ENCODE results near the gene PTPRA.

Gene PTPRA

DNA sequence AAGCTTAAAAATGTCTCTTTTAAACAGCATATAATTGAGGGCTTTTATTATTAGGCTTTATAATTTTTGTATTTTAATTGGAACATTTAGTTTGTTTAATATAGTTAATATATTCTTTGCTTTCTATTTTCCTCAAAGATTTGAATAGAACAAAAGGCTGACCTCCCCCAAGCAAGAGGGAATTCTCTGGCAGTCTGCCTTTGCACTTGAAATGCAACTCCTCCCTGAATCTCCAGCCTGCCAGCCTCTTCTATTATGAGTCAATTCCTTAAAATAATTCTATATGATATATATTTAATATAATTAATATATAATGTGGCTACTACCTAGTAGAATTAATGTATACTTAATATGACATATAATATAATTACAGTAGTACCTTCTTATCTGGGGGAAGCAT is 69.2 kb downstream of the PTPRA start:
- FAIRE-seq: no peak

DNA sequence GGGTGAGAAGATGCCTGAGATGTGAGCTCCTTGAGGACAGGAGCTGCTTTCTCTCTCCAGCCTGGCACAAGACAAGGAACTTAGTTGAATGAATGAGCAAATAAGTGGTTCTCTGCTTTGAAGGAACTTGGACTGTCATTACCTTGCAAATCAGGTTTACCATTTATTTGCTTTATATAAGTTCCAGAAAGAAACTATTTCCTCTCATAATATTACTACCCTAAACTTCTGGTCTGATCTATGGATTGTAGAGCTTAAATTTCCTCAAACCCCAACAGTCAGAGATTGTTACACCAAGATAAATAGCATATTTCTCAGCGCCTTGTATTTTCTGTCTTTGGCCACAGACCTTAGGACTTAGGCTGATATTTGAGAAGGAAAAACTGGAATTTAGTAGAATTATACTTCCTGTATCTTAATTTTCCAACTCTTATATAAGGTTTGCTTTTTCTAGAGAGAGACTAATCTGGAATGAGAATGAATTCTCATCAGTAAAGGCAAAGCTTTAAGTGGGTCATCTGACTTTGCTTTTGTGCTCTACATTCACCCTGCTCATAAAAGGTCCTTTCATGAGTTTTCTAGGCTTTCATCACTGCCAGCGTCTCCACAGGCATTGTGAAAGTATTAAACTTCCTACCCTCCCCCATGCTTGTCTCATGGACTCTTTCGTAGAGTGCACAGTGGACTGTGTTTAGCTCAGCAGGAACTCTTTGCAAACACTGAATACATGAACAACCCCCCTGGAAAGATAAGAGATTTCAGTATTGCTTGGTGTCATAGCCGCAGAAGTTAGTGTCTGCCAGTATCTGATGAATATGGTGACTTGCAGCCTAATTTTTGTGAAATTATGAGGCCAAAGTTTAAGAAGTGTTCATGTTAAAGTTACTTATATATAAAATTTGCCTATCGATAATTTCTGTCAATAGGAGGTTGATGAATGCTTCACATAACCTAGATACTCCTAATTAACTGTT is 74.0 kb downstream of the PTPRA start:
- no peak for FAIRE-seq

DNA sequence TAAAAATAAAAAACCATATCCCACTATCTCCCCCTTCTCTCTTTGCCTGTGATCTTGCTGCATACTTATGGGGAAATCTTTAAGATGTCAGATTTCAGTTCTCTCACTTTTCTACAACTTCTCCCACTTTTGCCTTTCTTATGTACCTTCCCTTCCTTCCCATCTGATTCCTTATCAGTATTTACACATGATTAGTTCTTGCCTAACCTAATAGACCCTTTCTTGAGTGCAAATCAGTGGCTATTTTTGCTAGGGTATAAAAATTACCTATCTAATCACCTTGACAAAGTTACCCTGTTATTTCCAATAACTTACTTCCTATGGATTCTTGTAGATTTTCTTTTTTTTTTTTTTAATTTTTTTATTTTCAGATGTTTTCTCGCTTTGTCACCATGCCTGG is 75.7 kb downstream of the PTPRA start:
- no peak for FAIRE-seq

DNA sequence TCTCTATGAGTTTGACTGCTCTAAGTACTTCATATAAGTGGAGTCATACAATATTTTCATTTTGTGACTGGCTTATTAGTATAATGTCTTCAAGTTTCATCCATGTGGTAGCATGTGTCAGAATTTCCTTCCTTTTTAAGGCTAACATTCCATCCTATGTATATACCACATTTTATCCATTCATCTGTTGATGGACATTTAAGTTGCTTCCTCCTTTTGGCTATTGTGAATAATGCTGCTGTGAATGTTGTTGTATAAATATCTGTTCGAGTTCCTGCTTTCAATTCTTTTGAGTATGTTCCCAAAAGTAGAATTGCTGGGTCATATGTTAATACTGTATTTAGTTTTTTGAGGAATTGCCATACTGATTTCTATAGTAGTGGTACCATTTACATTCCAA is 79.5 kb downstream of the PTPRA start:
- FAIRE-seq: no peak

DNA sequence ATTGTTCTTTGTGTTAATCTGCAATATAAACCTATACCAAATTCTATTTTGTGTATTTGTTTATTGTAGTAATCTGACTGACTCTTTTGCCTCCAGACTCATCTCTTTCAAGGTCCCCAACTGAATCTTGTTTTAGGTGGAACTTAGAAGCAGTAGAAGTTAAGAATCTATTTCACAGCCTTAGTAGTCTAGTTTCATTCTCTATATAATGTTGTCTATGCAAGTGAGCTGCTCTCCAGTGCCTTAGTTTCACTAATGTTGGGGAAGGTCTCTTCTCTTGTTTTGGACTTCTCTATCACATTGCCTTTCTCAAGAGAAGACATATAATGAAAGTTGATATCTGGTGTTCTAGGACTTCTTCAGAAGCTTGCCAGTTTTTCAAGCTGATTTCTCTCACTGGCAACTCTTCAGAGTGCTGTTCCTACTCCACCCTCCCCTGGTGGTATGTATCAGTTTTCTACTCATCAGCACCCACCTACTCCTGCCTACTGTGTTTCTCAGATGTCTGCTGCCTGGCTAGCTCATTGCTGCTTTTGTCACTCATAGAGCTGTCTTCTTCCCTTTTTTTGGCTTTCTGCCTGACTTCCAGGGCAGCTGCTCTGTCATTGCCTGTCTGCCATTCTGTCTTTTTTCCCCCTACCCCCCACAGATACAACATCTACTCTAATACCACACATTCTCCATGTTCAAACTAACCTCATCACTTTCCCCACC is 82.1 kb downstream of the PTPRA start:
- no peak for FAIRE-seq

DNA sequence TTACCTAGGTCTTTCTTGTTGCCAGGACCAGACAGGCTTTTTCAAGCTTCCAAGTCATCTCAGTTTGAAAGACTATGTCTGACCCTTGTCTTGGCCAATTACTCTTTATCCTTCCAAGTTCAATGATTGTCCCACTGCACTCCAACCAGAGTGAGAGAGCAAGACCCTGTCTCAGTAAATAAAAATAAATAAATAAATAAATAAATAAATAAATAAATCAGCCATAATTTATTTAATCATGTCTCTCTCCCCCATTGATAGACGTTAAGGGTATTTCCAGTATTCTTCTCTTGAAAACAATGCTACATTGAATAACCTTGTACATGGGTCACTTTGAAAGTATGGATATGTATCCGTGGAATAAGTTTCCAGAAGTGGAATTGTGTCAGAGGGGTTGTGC is 83.2 kb downstream of the PTPRA start:
- FAIRE-seq: no peak

DNA sequence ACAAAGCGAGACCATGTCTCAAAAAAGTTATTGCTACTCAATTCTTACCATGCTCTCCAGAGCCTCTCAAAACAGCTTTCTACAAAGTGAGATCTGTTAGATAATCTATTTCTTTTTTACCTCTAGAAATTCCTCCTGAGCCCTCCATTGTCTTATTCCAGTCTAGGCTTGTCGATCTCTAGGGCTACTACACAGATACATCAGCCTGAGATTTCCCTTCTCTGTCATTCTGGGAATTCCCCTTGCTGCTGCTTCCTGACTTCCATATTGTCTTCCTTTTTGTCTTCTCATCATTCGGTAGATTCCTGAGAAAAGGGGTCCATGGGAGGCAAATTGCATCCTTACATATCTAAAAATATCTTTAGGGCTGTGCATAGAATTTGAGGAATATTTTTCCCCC is 94.6 kb downstream of the PTPRA start:
- FAIRE-seq: no peak

DNA sequence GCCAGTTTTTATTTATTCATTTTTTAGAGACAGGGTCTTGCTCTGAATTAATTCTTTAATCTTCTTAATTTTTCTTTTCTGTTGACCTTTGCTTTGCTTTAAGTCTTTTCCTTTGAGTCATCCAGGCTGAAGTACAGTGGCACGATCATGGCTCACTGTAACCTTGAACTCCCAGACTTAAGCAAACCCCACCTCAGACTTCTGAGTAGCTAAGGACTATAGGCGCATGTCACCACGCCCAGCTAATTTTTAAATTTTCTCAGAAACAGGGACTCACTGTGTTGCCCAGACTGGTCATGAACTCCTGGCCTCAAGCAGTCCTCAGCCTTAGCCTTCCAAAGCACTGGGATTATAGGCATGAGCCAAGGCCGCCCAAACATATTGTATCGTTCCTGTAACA is 98.8 kb downstream of the PTPRA start:
- FAIRE-seq: no peak

DNA sequence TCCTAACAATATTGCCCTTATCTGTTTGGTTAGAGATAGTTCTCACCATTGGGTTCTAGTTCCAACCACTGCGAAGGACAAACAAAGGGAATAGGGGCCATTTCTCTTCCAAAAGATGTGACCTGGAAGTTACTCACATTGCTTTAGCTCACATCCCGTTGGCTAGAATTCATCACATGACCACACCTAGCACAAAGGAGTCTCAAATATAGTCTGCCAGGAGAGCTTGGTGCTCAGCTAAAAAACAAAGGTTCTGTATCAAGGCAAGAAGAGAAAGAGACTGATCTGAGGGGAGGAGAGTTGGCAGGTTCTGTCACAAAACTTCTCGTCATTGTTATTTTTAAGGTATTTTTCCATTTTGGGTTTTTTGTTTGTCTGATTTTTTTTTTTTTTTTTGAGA is 100.3 kb downstream of the PTPRA start:
- no peak for FAIRE-seq

DNA sequence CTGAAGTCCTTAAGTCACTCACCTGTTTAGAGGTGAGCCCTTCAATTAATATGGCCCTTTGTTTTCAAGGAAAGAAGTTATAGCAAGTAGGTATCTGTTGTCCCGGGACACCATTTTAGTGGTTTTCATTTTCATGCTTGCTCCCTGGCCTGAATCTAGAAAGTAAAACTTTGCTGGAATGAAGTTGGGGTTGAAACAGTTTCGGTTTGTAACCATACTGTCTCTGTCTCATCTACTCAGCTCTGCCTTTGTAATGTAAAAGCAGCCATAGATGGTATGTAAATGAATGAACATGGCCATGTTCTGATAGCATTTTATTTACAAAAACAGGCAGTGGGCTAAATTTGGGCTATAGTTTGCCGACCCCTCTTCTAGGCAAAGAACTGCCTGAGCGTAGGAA is 105.2 kb downstream of the PTPRA start:
- FAIRE-seq: no peak

DNA sequence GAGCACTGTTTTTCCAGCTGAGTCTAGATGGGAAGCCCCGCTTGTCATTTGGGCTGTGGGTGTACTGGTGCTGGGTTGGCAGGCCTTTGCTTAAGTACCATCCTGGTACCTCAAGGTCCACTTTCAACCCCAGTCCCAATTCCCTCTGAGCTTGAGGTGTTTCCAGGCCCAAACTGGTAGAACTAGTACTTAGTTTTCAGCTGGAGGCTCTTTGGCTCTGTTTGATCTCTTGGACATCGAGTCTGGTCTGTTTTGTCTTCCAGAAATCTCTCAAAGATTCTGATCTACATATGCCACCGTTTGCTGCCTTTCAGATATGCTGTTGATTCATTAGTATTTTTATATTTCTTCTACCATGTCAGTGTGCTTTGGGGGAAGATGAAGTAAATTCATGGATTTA is 108.4 kb downstream of the PTPRA start:
- no peak for FAIRE-seq

DNA sequence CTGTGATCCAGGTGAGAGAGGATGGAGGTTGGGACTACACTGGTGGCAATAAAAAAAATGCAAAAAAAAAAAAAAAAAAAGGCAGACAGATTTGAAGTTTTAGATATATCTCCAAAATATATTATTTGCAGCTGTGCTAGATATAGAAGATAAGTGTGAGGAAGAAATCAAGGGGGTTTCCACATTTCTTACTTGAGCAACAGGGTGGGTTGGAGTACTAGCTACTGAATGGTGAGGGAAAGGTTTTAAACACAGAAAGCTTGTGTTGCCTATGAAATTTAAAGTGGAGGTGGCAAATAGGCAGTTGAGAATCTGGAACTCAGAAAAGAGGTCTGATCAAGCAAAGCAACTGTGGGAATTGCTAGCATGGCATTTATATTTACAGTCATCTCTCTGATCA is 110.2 kb downstream of the PTPRA start:
- no peak for FAIRE-seq

DNA sequence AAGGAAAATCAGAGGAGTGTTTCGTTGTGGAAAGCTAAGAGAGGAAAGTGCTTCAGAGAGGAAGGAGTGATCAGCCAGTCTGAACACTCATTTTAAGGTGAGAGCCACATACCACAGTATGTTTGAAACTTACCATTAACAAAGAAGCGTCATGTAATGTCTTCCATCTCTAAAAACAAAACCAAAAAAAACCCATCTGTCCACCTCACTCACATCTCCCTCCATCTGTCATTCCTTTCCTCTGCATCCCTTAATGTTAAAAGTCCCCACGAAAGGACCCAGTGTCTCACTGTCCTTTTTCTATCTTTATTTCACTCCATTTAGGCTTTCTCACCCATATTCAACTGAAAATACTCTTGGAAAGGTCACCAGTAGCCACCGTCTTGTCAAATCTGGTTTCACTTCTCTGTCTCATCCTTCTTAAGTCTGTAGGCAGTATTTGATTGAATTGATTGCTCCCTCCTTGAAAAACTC is 110.8 kb downstream of the PTPRA start:
- FAIRE-seq: no peak

DNA sequence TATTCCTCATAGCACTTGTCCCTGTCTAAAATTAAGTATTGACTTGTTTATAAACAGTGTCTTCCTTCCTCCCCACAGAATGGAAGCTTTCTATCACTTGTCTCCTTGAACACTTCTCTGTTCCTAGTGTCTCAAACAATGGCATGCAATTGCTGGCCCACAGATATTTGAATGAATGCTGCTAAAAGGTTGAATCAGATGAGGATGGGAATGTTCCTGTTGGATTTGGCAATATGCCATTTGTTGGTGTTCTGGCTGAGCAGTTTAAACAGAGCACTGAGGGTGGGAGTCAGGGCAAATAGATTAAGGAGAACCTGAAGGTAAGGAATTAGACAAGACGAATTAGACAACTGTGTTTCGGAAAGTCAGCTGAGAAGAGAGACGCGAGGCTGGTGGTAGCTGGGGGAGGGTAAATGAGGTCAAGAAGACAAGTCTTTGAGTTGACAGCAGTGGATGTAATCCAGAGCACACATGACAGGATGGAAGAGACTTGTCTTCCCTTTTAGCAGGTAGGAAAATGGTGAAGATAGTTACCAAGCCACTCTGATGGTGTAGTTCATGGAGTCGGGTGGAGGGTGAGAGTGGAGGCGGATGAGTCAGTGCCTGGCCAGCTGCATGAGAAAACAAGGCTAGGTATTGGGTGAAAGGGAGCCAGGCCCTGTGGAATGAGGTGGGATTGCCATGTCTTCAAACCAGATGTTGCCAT is 111.8 kb downstream of the PTPRA start:
- no peak for FAIRE-seq

DNA sequence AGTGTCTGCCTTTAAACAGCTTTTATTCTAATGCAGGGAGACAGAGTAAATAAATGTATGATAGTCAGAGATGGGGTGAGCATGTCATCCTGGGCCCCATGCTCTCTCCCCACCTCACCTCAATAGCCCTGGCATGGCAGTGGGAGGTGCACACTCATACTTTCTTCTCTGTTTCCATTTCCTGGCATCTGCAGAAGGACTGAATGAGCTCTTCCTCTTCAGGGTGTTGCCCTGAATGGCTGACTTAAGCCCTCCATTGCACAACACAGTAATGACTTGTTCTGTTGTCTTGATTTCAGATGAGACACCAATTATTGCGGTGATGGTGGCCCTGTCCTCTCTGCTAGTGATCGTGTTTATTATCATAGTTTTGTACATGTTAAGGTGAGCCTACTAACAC is 113.2 kb downstream of the PTPRA start:
- no peak for FAIRE-seq

DNA sequence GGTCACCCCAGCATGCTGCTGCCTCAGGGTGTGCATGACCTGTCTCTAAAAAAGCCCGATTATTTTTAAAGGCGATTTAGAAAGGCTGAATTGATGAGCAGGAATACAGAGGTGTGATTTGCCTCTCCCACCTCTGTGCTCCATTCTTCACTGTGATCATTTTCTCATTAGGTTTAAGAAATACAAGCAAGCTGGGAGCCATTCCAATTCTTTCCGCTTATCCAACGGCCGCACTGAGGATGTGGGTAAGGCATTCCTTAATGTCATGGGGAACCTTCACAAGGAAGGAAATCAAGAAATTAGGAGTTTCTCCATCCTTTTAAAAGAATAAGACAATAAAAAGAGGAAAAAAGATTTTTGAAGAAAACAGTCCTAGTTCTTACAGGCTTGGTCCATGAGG is 114.6 kb downstream of the PTPRA start:
- FAIRE-seq: no peak

DNA sequence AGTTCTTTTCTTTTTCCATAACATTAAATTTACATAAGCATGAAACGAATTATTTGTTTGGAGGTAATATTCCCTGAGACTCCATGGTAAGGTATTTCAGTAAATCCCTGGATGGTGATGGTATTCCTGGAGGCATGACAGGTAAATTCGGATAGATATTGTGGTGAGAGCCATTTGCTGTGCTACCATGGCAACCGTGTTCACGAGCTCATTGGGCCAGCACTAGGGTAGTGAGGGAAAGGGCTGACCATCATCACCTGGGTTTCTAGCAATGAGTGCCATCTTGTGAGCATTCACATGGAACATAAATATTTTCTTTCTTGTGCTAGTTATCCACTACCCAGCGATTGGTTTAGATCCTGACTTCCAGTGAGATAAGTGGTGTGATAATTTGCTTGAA is 118.3 kb downstream of the PTPRA start:
- no peak for FAIRE-seq

DNA sequence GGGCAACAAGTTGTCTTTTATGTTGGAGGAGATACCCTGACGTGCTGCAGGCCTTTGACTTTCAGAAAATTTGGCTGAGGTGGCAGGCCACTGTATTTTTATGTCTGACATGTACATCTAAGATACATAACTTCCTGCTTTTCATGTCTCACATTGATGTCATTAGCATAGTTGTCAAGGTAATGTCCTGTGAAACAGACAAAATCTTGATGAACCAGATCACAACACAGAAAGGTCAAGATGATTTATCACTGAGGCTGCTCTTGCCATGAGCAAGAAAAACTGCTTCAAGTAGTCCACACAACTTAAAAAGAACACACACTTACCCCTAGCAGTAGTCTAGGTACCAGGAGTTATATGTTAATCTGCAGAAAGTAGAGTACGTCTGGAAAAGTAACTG is 120.0 kb downstream of the PTPRA start:
- FAIRE-seq: no peak

DNA sequence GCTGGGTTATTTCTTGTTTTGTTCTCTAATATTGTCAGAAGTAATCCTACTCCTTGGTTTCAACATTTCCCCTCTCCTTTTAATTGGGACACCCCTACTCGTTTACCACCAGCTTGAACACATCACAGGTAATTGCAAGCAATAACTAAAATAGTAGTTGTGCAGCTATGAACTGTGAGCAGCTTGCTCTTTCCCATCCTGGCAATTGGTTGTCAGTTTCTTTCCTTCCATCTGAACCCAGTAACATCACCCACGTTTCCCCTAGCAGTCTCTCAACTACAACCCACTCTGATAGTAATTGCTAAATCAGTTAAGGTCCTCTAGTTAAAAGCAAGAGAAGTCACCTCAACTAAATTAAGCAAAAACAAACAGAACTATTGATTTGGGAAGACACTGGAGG is 122.5 kb downstream of the PTPRA start:
- FAIRE-seq: no peak

DNA sequence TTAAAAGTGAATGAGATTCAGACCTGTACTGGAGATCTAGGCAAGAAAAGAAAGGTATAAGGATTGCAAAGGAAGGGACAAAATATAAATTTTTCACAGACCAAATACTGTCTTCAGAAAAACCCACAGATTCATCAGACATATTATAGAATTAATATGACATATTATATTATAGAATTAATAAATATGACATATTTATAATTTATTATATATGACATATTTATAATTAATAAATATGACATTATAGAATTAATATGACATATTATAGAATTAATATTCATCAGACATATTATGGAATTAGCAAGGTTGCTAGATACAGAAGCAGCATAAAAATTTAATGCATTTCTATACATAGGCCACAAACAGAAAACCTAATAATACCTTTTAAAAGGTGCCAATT is 125.4 kb downstream of the PTPRA start:
- no peak for FAIRE-seq

DNA sequence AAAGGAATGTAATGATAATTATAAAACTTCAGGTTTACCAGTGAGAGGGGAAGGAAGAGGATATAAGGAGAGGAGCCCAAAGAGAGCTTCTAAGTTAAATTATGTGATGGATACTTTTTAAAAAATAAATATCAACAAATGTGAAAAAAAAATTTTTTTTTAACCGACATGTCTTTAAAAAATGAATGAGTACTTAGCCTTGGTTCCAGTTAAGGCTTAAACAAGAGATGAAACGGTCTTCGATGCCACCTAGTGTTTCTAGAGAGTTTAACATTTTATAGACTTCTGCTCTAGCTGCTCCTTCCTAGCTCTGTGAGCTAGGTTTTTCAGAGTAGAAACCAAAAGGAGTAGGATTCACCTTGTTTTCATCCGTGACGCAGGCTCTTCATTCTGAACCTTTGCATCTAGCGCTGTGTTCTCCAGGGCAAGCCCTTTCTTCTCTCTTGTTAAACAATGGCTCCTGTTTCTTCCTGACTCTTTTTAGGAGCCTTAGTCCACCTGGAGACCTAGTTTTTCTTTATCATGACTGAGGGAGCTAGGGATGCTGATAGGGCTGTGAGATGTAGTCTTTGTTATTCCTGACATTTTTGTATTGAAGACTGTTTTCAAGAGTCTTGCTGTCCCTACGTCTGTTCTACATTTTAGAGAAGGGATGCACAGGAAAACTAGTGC is 127.7 kb downstream of the PTPRA start:
- peak; percentile 99 for FAIRE-seq

DNA sequence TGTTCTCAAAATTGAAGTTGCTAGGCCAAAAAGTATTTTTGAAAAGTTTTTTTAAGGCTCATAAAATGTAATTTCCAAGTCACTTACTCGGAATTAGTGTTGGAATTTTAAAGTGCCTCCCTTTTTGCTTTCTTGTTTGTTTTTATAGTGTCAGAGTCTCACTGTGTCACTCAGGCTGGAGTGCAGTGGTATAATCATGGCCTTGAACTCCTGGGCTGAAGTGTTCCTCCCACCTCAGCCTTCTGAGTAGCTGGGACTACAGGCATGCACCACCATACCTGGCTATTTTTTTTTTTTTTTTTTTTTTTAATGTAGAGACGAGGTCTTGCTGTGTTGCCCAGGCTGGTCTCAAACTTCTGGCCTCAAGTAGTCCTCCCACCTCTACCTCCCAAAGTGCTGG is 130.1 kb downstream of the PTPRA start:
- no peak for FAIRE-seq

Measured in islet of Langerhans (tissue), 1 donor.